OCI-LY7 (cell line): Measurements from ENCODE around the gene ASB18. TPM values are rescaled to one million over a fixed set of nuclear protein-coding genes. Genes with fewer than 3 reads are reported as not detected.

Source experiments
- BruUV-seq: library from RNA; stranded (reverse); fragments of 400-500 nt; replicated peaks from 2 replicates; lab custom pipeline; 2021; lab: Mats Ljungman, UMichigan
- CTCF ChIA-PET: fragments of 300-600 bp; sonication (Branson Sonifier 250); formaldehyde crosslinking; loops from one replicate; lab custom pipeline; 2022; ENCODE audit warnings: antibody characterized with exemption; ENCODE audit not compliant: unreplicated experiment; lab: Charles Lee
- POLR2A ChIA-PET: fragments of 300-600 bp; sonication (Branson Sonifier 250); formaldehyde crosslinking; loops from one replicate; lab custom pipeline; 2022; ENCODE audit warnings: antibody characterized with exemption; lab: Charles Lee
- DNase-seq: peaks from one replicate; pipeline ENCODE4 v3.0.0-alpha.2; 2015; ENCODE audit warnings: low spot score
- H2AFZ ChIP-seq: fragments of 200-600 bp; sonication (generic), shearing (Covaris generic); 2 replicates; pipeline ENCODE4 v1.6.1; 2014; ENCODE audit warnings: mild to moderate bottlenecking, antibody characterized with exemption, low read length, moderate library complexity
- H3K27ac ChIP-seq: fragments of 200-600 bp; sonication (generic); 2 replicates; pipeline ENCODE4 v1.5.1; 2014; ENCODE audit warnings: mixed run types, low read depth, mild to moderate bottlenecking, moderate library complexity, low read length, inconsistent platforms; ENCODE audit not compliant: poor library complexity, severe bottlenecking
- H3K36me3 ChIP-seq: fragments of 200-600 bp; sonication (generic); 2 replicates; pipeline ENCODE4 v1.6.1; 2014; ENCODE audit warnings: mild to moderate bottlenecking, antibody characterized with exemption, low read length, moderate library complexity, mixed read lengths; ENCODE audit not compliant: insufficient read depth
- H3K4me1 ChIP-seq: fragments of 200-600 bp; sonication (generic); 2 replicates; pipeline ENCODE4 v1.5.1; 2014; ENCODE audit warnings: mild to moderate bottlenecking, low read length; ENCODE audit not compliant: insufficient read depth, poor library complexity, severe bottlenecking
- H3K4me2 ChIP-seq: fragments of 200-600 bp; sonication (generic); 2 replicates; pipeline ENCODE4 v1.6.1; 2014; ENCODE audit warnings: mild to moderate bottlenecking, low read length
- H3K4me3 ChIP-seq: fragments of 200-600 bp; sonication (generic); 2 replicates; pipeline ENCODE4 v1.5.1; 2014; ENCODE audit warnings: mild to moderate bottlenecking, low read depth, low read length; ENCODE audit not compliant: poor library complexity, severe bottlenecking
- H3K79me2 ChIP-seq: fragments of 200-600 bp; sonication (generic); 2 replicates; pipeline ENCODE4 v1.6.1; 2016; ENCODE audit warnings: low read depth, mild to moderate bottlenecking, low read length, moderate library complexity, mixed read lengths; ENCODE audit not compliant: insufficient read depth
- H3K9me2 ChIP-seq: fragments of 200-600 bp; sonication (generic); 2 replicates; pipeline ENCODE4 v1.6.1; 2016; ENCODE audit warnings: mild to moderate bottlenecking, low read length, mixed read lengths; ENCODE audit not compliant: insufficient read depth
- H3K9me3 ChIP-seq: fragments of 200-600 bp; sonication (generic); 2 replicates; pipeline ENCODE4 v1.6.1; 2014; ENCODE audit warnings: mild to moderate bottlenecking, mixed run types, low read length, mixed read lengths
- H4K20me1 ChIP-seq: fragments of 200-600 bp; sonication (generic); 2 replicates; pipeline ENCODE4 v1.6.1; 2014; ENCODE audit warnings: mild to moderate bottlenecking, antibody characterized with exemption, low read length, moderate library complexity, mixed read lengths; ENCODE audit not compliant: insufficient read depth
- EZH2phosphoT487 ChIP-seq: fragments of 200-600 bp; sonication (generic); IDR thresholded peaks from 2 replicates; pipeline ENCODE4 v1.6.1; 2018; ENCODE audit warnings: low read depth, borderline replicate concordance, mild to moderate bottlenecking, mixed run types, antibody characterized with exemption, low read length, moderate library complexity, mixed read lengths
- intact Hi-C: fragments of 100-400 bp; cut with micrococcal nuclease; formaldehyde crosslinking; loops from one replicate; pipeline ENCODE4 v1.10.0; 2022; ENCODE audit not compliant: unreplicated experiment
- total RNA-seq, 2 experiments: library from RNA; depleted of rRNA in 1 of 2; stranded (reverse); fragments of >200 nt in 1 of 2; shearing (Covaris generic) in 1 of 2; gene quantifications; 2 replicates each; pipeline ENCODE4 v1.2.3, GENCODE V29; 2014 to 2022
- TF ChIP-seq, protein P1 (sequence below): fragments of 200-600 bp; sonication (generic); conservative IDR thresholded peaks from 2 replicates; pipeline ENCODE4 v1.5.1; 2014; ENCODE audit warnings: mild to moderate bottlenecking, antibody characterized with exemption, low read length, moderate library complexity, mixed read lengths

Gene ASB18
- total RNA-seq, 2 experiments from 2014 or later, result not detected

- TF ChIP-seq, protein P1, sequence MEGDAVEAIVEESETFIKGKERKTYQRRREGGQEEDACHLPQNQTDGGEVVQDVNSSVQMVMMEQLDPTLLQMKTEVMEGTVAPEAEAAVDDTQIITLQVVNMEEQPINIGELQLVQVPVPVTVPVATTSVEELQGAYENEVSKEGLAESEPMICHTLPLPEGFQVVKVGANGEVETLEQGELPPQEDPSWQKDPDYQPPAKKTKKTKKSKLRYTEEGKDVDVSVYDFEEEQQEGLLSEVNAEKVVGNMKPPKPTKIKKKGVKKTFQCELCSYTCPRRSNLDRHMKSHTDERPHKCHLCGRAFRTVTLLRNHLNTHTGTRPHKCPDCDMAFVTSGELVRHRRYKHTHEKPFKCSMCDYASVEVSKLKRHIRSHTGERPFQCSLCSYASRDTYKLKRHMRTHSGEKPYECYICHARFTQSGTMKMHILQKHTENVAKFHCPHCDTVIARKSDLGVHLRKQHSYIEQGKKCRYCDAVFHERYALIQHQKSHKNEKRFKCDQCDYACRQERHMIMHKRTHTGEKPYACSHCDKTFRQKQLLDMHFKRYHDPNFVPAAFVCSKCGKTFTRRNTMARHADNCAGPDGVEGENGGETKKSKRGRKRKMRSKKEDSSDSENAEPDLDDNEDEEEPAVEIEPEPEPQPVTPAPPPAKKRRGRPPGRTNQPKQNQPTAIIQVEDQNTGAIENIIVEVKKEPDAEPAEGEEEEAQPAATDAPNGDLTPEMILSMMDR, result no peak
- no peak for TF ChIP-seq EZH2phosphoT487
- Histone ChIP-seq H3K27ac (no peak overlapping the region), H3K4me2 (no peak overlapping the region), H4K20me1 (no peaks in the 10 kb centered on the region), H3K79me2 (no peaks in the 10 kb centered on the region), H3K4me1 (no peaks in the 10 kb centered on the region), H3K36me3 (no peaks in the 10 kb centered on the region), H3K9me2 (no peaks in the 10 kb centered on the region), H3K4me3 (no peak overlapping the region), H2AFZ (no peak overlapping the region), H3K9me3 (no peaks in the 10 kb centered on the region)
- ChIA-PET POLR2A (no interaction called here), CTCF (no interaction called here)
- BruUV-seq, result no TSS peak
- intact Hi-C loops, result no loop called here
- DNase-seq, result no peak
Measured at GRCh38 chr2:236158969-236159777, 105.0 kb downstream of the ASB18 start.

GRCh38 chr2:236157815-236158498, 106.2 kb downstream of the ASB18 start:
- Histone ChIP-seq H3K9me3 (no peaks in the 10 kb centered on the region), H3K4me3 (no peak overlapping the region), H3K36me3 (no peaks in the 10 kb centered on the region), H3K27ac (no peak overlapping the region), H3K9me2 (no peaks in the 10 kb centered on the region), H3K4me2 (no peak overlapping the region), H3K79me2 (no peaks in the 10 kb centered on the region), H4K20me1 (no peaks in the 10 kb centered on the region), H3K4me1 (no peaks in the 10 kb centered on the region), H2AFZ (no peak overlapping the region)
- no TSS peak for BruUV-seq
- DNase-seq, result no peak
- no peak for TF ChIP-seq EZH2phosphoT487
- TF ChIP-seq, protein P1, result no peak
- intact Hi-C loops, result no loop called here
- ChIA-PET CTCF (no interaction called here), POLR2A (no interaction called here)

DNA sequence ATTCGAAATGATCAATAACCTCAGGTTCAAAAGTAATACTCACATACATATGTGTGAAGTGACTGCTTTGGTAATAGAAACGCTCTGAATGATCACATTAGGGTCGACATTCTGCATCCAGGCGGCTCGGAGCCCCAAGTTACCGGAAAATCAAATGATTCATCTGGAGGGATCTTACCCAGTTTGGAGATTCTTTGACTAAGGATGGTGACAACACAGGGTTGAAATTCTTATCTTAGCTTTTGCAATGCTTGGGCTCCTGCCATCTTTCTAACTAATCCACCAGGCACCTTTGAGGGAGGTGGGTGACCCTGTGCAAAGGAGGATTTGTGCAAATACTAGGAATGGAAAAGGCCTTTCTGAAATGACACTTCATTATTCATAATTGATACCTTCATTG, 106.8 kb downstream of the ASB18 start:
- H3K4me2 ChIP-seq, result no peak overlapping the region
- intact Hi-C loops, result no loop called here
- BruUV-seq, result no TSS peak
- no peak for TF ChIP-seq EZH2phosphoT487
- TF ChIP-seq, protein P1, result no peak
- POLR2A ChIA-PET, result no interaction called here
- H2AFZ ChIP-seq, result no peak overlapping the region
- no peaks in the 10 kb centered on the region for H3K4me1 ChIP-seq
- H3K36me3 ChIP-seq, result no peaks in the 10 kb centered on the region
- CTCF ChIA-PET, result no interaction called here
- no peak for DNase-seq
- no peaks in the 10 kb centered on the region for H3K79me2 ChIP-seq
- no peak overlapping the region for H3K4me3 ChIP-seq
- no peak overlapping the region for H3K27ac ChIP-seq
- H3K9me2 ChIP-seq, result no peaks in the 10 kb centered on the region
- H4K20me1 ChIP-seq, result no peaks in the 10 kb centered on the region
- no peaks in the 10 kb centered on the region for H3K9me3 ChIP-seq
